Measurements from ENCODE around the gene ALX1.
A peak's percentile ranks its signal among the peaks of the same experiment; 100 is the strongest.

ALX1 gene

GRCh38 chr12:85280165-85280983 is at the start of gene ALX1:
Gene ALX1, plus strand, starts transcription at chr12:85280220. Its CDS starts 42 bp downstream, at chr12:85280262.
- peaks cover 20% of the 10 kb centered on the region for H3K4me1 Mint-ChIP-seq (ENCODE audit: low read depth)
- H3K27me3 Mint-ChIP-seq = peaks cover 62% of the 10 kb centered on the region
- H3K4me3 Mint-ChIP-seq = peak within 1 kb of the TSS; percentile 71
- H3K9me3 Mint-ChIP-seq = no peaks in the 10 kb centered on the region
- intact Hi-C loops (cut with micrococcal nuclease) = no loop called here
- no peaks in the 10 kb centered on the region for H3K36me3 Mint-ChIP-seq (ENCODE audit: low read depth)
- H3K27ac Mint-ChIP-seq = no peak within 1 kb of the TSS

DNA sequence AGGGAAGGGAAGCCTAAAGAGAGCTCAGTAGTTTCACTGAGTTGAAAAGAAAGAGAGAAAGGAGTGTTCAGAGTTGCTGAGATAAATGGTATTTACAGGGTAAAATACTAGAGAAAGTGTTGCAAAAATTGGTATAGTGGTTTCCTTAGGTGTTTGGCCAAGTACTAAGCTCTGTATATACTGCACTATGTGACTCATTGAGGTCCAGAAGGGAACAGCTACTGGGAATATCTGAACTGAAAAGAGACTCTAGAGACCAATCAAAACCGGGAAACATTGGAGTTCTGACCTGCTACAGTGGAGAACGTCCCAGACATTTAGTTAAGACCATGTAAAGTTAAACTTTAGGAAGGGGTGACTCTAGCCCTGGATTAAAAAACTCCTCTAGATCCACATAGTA is 42.7 kb upstream of the ALX1 start:
- H3K27ac Mint-ChIP-seq = no peak overlapping the region
- no peaks in the 10 kb centered on the region for H3K4me1 Mint-ChIP-seq (ENCODE audit: low read depth)
- no peaks in the 10 kb centered on the region for H3K36me3 Mint-ChIP-seq (ENCODE audit: low read depth)
- no peaks in the 10 kb centered on the region for H3K27me3 Mint-ChIP-seq
- H3K9me3 Mint-ChIP-seq = peaks cover 9% of the 10 kb centered on the region
- intact Hi-C loops (cut with micrococcal nuclease) = no loop called here
- no peak overlapping the region for H3K4me3 Mint-ChIP-seq

DNA sequence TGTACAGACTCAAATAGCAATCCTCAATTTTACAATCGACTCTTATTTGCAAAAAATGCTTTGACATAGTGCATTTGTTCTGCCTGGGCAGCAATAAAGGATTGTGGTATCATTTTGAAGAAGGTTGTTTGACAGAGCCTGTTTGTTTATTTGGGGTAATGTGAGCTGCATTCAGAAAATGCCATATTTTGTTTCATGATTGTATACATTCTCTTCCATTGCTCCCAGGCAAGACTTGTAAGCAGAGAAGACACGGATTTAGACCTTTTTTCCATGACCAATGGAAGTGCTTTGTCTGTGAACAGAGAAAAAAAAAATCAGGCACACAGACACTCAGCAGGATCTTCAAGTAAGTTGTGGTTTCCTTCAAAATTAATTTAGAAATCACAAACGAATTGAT is 35.5 kb upstream of the ALX1 start:
- no peak overlapping the region for H3K27ac Mint-ChIP-seq
- H3K36me3 Mint-ChIP-seq (ENCODE audit: low read depth) = no peaks in the 10 kb centered on the region
- intact Hi-C loops (cut with micrococcal nuclease) = no loop called here
- no peaks in the 10 kb centered on the region for H3K4me1 Mint-ChIP-seq (ENCODE audit: low read depth)
- no peaks in the 10 kb centered on the region for H3K27me3 Mint-ChIP-seq
- no peaks in the 10 kb centered on the region for H3K9me3 Mint-ChIP-seq
- H3K4me3 Mint-ChIP-seq = no peak overlapping the region

- H3K36me3 Mint-ChIP-seq (ENCODE audit: low read depth) = no peaks in the 10 kb centered on the region
- intact Hi-C loops (cut with micrococcal nuclease) = no loop called here
- no peak overlapping the region for H3K4me3 Mint-ChIP-seq
- H3K27me3 Mint-ChIP-seq = no peaks in the 10 kb centered on the region
- no peaks in the 10 kb centered on the region for H3K4me1 Mint-ChIP-seq (ENCODE audit: low read depth)
- no peaks in the 10 kb centered on the region for H3K9me3 Mint-ChIP-seq
- H3K27ac Mint-ChIP-seq = no peak overlapping the region
Observed at GRCh38 chr12:85253853-85254252, 26.2 kb upstream of the ALX1 start.

DNA sequence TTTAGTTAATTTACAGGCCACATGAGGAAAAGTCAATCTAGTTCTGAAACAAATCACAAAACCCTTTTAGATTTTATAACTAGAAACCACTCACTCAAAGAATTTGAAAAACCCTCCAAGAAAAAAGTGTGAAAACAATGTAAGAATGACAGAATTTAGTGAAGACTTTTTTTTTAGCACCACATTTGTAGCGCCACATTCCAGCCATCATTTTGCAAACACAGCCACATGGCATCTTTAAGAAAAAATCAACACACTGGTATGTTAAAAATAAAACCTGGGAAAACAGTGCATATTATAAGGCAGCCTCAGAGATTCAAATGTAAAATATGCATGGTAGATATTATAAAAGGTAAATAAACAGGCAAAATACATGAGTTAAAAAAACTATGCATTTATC is 22.3 kb upstream of the ALX1 start:
- intact Hi-C loops (cut with micrococcal nuclease) = no loop called here
- Mint-ChIP-seq H3K4me3 (no peak overlapping the region), H3K4me1 (ENCODE audit: low read depth) (no peaks in the 10 kb centered on the region), H3K9me3 (no peaks in the 10 kb centered on the region), H3K27me3 (no peaks in the 10 kb centered on the region), H3K27ac (no peak overlapping the region), H3K36me3 (ENCODE audit: low read depth) (no peaks in the 10 kb centered on the region)

DNA sequence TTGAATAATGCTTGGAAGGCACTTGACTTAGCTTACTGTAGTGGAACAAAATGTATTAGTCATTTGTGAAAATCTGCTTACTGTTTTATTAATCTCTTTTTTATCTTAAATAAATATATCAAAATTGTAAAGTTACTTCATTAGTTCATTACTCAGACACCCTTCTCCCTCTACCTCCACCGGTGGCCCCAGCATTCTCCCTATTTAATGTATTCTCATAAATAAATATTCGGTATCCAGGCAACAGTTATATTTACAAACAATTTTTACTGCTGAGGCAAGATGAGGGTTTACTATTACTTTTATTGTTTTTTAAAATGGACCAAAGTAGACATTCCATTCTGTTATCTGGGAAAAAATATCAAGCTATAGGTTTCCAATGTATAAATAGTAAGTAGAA is 19.6 kb upstream of the ALX1 start:
- Mint-ChIP-seq H3K27me3 (no peaks in the 10 kb centered on the region), H3K27ac (no peak overlapping the region), H3K4me3 (no peak overlapping the region), H3K9me3 (no peaks in the 10 kb centered on the region), H3K4me1 (ENCODE audit: low read depth) (no peaks in the 10 kb centered on the region), H3K36me3 (ENCODE audit: low read depth) (no peaks in the 10 kb centered on the region)
- intact Hi-C loops (cut with micrococcal nuclease) = no loop called here

DNA sequence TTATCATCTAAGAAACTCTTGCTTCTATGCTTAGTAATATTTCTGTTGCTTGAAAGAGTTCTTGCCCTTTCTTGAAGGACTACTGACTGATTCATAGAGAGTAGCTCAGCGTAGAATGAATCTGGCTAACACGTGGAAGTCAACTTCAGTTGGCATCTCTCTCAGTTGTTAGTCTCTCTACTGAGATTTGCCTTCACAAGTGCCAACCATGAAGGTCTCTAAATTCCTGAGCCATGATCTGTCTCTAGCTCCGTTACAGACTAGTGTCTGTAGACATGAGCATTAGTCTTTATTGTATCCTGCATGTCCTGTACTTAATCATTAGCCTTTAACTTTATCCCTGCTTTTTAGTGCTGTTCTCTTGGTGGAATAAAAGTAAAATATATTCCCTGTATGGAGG is 19.1 kb upstream of the ALX1 start:
- H3K4me1 Mint-ChIP-seq (ENCODE audit: low read depth) = no peaks in the 10 kb centered on the region

GRCh38 chr12:85266356-85266755 is 13.7 kb upstream of the ALX1 start:
- Mint-ChIP-seq H3K9me3 (no peaks in the 10 kb centered on the region), H3K27ac (no peak overlapping the region), H3K27me3 (peaks cover 3% of the 10 kb centered on the region), H3K4me3 (no peak overlapping the region), H3K4me1 (ENCODE audit: low read depth) (peaks cover 5% of the 10 kb centered on the region), H3K36me3 (ENCODE audit: low read depth) (no peaks in the 10 kb centered on the region)
- intact Hi-C loops (cut with micrococcal nuclease) = no loop called here

More for the DNA sequence above, 19.1 kb upstream of the ALX1 start:
- Mint-ChIP-seq H3K27me3 (no peaks in the 10 kb centered on the region), H3K4me3 (no peak overlapping the region), H3K36me3 (ENCODE audit: low read depth) (no peaks in the 10 kb centered on the region), H3K9me3 (no peaks in the 10 kb centered on the region), H3K27ac (no peak overlapping the region)
- intact Hi-C loops (cut with micrococcal nuclease) = no loop called here

GRCh38 chr12:85273381-85274314 is 6.4 kb upstream of the ALX1 start:
- intact Hi-C loops (cut with micrococcal nuclease) = no loop called here

DNA sequence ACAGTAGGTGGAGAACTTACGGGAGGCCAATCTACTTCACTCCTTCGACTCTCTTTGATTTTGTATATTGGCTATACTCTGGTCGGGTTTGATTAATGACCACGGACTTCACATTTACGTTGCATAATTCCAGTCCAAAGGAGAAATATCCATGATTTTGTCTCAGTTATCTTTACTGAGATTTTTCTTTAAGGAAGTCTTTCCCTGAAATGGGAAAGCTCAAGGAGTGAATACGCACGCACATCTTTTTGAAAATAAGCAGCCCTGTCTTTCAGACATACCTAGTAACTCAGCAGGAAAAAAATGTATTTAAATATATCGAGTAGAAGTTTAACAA is 5.7 kb upstream of the ALX1 start:
- Mint-ChIP-seq H3K27me3 (peaks cover 58% of the 10 kb centered on the region), H3K27ac (no peak overlapping the region), H3K36me3 (ENCODE audit: low read depth) (no peaks in the 10 kb centered on the region), H3K4me3 (no peak overlapping the region), H3K4me1 (ENCODE audit: low read depth) (peaks cover 2% of the 10 kb centered on the region), H3K9me3 (no peaks in the 10 kb centered on the region)
- intact Hi-C loops (cut with micrococcal nuclease) = no loop called here

More at GRCh38 chr12:85273381-85274314, 6.4 kb upstream of the ALX1 start:
- Mint-ChIP-seq H3K4me3 (no peak overlapping the region), H3K9me3 (no peaks in the 10 kb centered on the region), H3K36me3 (ENCODE audit: low read depth) (no peaks in the 10 kb centered on the region), H3K27ac (no peak overlapping the region), H3K4me1 (ENCODE audit: low read depth) (no peaks in the 10 kb centered on the region), H3K27me3 (peaks cover 55% of the 10 kb centered on the region)

DNA sequence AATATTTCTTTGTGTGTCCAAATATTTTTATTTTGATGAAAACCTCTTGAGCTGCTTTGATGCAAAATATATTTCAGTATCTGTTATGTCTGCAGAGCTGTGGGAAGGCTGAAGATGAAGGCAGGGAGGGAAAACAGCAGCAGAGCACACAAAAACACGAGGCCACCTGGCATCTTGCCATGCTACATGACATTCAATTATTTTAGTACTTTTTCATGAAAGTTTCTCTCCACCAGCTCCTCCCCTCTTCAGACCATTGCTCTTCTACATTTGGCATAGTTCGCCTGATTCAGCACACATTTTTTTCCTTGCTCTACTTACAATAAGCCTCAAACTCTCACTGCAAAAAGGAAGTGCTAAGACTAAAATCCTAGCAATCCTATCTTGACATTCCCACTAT is 4.6 kb upstream of the ALX1 start:
- intact Hi-C loops (cut with micrococcal nuclease) = no loop called here
- Mint-ChIP-seq H3K27ac (no peak overlapping the region), H3K27me3 (peaks cover 68% of the 10 kb centered on the region), H3K4me3 (no peak overlapping the region), H3K36me3 (ENCODE audit: low read depth) (no peaks in the 10 kb centered on the region), H3K9me3 (no peaks in the 10 kb centered on the region), H3K4me1 (ENCODE audit: low read depth) (peaks cover 11% of the 10 kb centered on the region)

GRCh38 chr12:85277191-85277590 is 2.8 kb upstream of the ALX1 start:
- Mint-ChIP-seq H3K9me3 (no peaks in the 10 kb centered on the region), H3K36me3 (ENCODE audit: low read depth) (no peaks in the 10 kb centered on the region), H3K4me3 (no peak overlapping the region), H3K27me3 (peaks cover 80% of the 10 kb centered on the region), H3K4me1 (ENCODE audit: low read depth) (peaks cover 20% of the 10 kb centered on the region), H3K27ac (no peak overlapping the region)
- intact Hi-C loops (cut with micrococcal nuclease) = no loop called here

- peaks cover 20% of the 10 kb centered on the region for H3K4me1 Mint-ChIP-seq (ENCODE audit: low read depth)
- H3K27me3 Mint-ChIP-seq = peaks cover 74% of the 10 kb centered on the region
- intact Hi-C loops (cut with micrococcal nuclease) = no loop called here
- H3K4me3 Mint-ChIP-seq = no peak overlapping the region
- no peaks in the 10 kb centered on the region for H3K36me3 Mint-ChIP-seq (ENCODE audit: low read depth)
- H3K9me3 Mint-ChIP-seq = no peaks in the 10 kb centered on the region
- H3K27ac Mint-ChIP-seq = no peak overlapping the region
Observed at GRCh38 chr12:85277900-85278597, 2.0 kb upstream of the ALX1 start.
